ENCODE results near the gene CYP2W1.
"Not testable (repeated sequence)": the region's sequence is repeated elsewhere in the genome, so short reads cannot be mapped to it uniquely, and the experiment has no call there.

CYP2W1 gene

GRCh38 chr7:999149-999879, 16.3 kb downstream of the CYP2W1 start:
- DNase-seq, result no peak

GRCh38 chr7:999941-1000935, 17.3 kb downstream of the CYP2W1 start:
- DNase-seq, result no peak

GRCh38 chr7:1001069-1001770, 18.2 kb downstream of the CYP2W1 start:
- DNase-seq, result not testable (repeated sequence)

- not testable (repeated sequence) for DNase-seq
These were observed 19.0 kb downstream of the CYP2W1 start for GRCh38 chr7:1002026-1002425.

- not testable (repeated sequence) for DNase-seq
These were observed 19.5 kb downstream of the CYP2W1 start for GRCh38 chr7:1002445-1002844.

DNA sequence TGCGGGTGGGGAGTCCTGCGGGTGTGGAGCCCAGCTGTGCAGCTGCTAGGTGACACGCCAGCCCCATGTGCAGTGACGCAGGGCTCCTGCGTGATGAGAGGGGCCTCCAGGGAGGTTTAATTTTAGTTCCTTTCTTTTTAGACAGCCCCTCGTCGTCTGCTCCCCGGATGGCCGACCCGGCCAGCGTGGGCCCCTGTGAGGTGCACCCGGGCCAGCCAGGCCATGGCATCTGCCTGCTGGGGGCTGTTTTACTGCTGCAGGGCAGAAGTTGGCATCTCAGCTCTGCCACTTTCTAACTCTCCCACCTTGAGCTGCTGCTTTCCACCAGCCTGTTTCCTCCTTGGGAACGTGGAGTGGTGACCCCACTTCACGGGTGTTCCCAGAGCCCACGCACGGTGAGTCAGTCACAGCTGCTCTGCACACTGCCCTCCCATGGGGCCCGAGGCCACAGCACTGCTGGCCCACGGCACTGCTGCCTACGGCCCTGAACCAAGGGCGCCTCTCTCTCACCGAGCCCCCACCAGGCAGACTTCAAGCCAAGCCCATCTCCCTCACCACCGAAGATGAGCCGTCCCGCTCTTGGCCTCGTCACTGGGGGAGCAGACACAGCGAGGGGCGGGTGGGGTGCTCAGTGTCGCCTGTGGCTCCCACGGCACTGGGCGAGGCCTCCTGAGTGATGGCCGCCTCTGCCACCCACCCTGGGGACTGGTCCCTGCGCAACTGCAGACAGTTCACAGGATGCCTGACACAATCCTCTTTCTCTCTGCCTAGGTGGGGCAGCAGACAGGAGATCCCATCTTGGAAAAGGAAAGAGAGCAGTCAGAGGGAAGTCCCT, 21.3 kb downstream of the CYP2W1 start:
- DNase-seq, result no peak

- DNase-seq, result no peak
These were observed 22.3 kb downstream of the CYP2W1 start for GRCh38 chr7:1005303-1005702.

GRCh38 chr7:1007901-1008300, 24.9 kb downstream of the CYP2W1 start:
- DNase-seq, result no peak

DNA sequence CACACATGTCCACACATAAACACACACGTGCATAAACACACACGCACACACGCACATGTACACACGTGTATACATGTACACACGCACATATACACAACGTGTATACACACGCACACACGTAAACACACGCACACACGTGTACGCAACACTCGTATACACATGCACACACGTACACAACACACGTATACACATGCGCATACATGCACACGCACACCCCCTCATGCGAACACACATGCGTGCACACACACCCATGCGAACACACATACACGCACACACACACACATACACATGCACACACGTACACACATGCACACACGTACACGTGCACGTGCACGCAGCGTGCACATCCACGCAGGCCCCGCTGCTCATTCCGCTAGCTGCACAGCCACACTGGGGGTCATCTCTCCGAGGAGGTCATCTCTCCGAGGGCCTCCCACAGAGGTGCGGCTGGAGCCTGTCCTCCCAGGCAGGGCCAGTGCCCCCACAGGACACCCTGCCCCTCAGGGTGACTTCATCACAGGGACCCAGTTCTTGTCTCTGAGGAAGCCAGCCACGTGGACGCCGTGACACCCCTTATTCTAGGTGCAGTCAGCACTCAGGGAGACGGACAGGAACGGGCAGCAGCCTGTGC, 25.9 kb downstream of the CYP2W1 start:
- DNase-seq, result no peak

DNA sequence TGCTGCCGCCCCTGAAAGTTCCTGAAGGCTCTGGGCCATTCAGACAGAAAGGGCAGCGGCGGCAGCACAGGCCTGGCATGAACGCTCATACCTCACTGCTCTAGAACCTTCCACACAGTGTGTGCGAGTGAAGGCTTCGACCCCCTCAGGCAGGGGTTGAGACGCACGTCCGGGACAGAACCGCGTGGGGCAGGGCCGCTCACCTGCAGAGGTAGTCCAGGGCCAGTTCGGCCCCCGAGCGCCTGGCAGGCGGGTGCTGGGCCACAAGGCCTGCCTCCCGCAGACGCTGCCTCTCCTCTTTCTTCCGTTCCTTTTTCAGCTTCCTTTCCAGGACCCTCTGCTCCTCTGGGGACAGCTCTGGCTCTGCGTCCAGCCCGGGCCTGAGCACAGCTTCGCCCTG, 26.8 kb downstream of the CYP2W1 start:
- DNase-seq, result no peak

- no peak for DNase-seq
These were observed 27.2 kb downstream of the CYP2W1 start for GRCh38 chr7:1010226-1010625.

DNA sequence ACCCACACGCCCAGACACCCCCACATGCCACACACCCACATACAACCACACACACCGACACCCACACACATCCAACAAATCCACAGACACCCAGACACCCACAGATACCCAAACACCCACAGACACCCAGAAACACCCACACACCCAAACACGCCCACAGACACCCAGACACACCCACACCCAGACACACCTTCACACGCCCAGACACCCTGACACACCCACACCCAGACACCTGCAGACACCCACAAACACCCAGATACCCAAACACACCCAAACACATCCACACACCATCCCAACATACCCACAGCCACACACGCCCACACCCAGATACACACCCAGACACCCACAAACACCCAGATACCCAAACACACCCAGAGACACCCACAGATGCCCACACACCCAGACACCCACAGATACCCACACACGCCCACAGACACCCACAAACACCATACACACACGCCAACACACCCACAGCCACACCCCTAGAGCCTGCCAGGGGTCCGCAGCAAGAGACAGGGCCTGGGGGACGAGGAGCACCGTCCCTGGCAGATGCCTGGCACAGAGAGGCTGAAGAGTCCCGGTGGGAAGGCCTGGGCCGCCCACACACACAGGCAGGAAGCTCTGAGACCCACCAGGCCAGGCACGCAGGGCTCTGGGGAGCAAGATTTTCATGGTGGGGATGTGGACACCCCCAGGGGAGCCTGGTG, 28.5 kb downstream of the CYP2W1 start:
- DNase-seq, result no peak

DNA sequence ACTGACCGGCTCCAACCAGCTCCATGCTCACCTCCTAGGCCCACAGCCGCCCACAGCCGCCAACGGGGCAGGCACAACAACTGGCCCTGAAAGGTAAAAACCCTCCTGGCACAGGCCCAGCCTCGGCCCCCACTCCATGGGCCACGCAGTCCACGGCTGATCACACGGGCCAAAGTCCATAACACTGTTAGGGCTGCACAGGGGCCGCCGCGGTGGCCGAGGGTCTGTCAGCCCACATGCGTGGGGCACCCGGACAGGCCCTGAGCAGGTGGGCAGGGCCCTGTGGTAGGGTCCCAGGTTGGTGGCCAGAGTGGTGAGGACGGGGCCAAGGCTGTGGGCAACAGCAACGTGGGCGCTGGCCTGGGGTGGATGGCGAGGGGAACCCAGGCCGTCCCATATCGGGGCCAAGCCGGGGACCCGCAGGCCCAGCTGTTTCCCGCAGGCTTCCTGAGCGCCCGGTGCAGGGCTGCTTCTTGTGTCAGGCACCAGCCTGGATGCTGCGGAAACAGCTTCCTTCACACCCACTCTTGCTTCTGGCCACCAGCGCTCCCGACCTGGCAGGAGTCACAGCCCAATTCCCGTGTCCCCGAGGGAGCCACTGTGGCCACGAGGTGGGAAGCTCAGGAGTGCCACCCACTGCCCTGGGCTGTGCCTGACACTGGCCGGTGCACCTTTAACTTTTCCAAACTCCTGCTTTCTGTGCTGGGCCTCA, 29.2 kb downstream of the CYP2W1 start:
- no peak for DNase-seq

GRCh38 chr7:1012716-1013095, 29.7 kb downstream of the CYP2W1 start:
- no peak for DNase-seq

GRCh38 chr7:1013581-1013980, 30.6 kb downstream of the CYP2W1 start:
- no peak for DNase-seq

GRCh38 chr7:1014681-1015080, 31.7 kb downstream of the CYP2W1 start:
- DNase-seq, result no peak

GRCh38 chr7:1015196-1016121, 32.5 kb downstream of the CYP2W1 start:
- DNase-seq, result no peak

DNA sequence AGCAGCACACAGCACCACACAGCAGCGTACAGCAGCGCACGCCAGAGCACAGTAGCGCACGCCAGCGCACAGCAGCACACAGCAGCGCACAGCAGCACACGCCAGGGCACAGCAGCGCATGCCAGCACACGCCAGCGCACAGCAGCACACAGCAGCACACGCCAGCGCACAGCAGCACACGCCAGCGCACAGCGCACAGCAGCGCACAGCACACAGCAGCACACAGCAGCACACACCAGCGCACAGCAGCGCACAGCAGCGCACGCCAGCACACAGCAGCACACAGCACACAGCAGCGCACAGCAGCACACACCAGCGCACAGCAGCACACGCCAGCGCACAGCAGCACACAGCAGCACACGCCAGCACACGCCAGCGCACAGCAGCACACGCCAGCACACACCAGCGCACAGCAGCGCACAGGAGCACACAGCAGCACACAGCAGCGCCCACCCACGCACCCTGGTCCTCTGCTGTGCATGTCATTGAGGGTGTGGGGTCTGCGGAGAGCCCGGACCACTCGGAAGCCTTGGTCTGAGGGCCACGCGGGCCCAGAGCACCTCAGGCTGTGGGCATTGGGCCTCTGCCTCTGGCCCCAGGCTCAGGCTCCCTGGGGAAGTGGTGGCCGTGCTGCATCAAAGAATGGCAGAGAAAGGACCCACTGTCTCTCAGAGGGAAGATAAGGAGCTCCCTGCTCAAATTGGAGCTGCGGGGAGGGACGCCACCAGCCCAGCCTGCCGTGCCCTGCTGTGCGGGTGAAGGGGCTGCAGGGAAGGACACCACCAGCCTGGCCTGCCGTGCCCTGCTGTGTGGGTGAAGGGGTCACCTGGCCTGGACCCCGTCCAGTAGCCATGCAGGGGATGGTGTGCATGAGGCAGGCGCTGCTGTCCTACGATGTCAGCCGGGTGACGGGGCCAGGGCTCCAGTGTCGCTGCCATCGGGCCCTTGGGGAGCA, 33.9 kb downstream of the CYP2W1 start:
- DNase-seq, result no peak

All from activated CD8-positive, alpha-beta memory T cell treated with anti-CD3 and anti-CD28 coated beads, Interleukin-2, amount 50 U/mL, for 48 hours (primary cell).